Colonic mucosa (tissue), 4 donors: ENCODE data around the gene EPN1. TPM values are rescaled to one million over a fixed set of nuclear protein-coding genes. Genes with fewer than 3 reads are reported as not detected.

Experiments
- DNase-seq: peaks from one replicate; pipeline ENCODE4 v3.0.0-alpha.2; 2020
- H3K27ac ChIP-seq: fragments of 200-600 bp; one replicate; pipeline ENCODE4 v1.8.0; 2021
- H3K27me3 ChIP-seq: fragments of 200-600 bp; one replicate; pipeline ENCODE4 v1.8.0; 2021
- H3K36me3 ChIP-seq: fragments of 200-600 bp; one replicate; pipeline ENCODE4 v1.8.0; 2021
- H3K4me1 ChIP-seq: fragments of 200-600 bp; one replicate; pipeline ENCODE4 v1.8.0; 2021; ENCODE audit warnings: mild to moderate bottlenecking
- H3K4me3 ChIP-seq: fragments of 200-600 bp; one replicate; pipeline ENCODE4 v1.8.0; 2021
- H3K9ac ChIP-seq, 2 donors: one replicate each; pipeline ENCODE4 v1.7.0; 2013; ENCODE audit warnings: control low read depth in 2 of 2, low read depth in 2 of 2, low read length in 2 of 2
- H3K9me3 ChIP-seq: fragments of 200-600 bp; one replicate; pipeline ENCODE4 v1.8.0; 2021
- CTCF ChIP-seq: fragments of 200-600 bp; IDR thresholded peaks from one replicate; pipeline ENCODE4 v1.8.0; 2022; ENCODE audit warnings: antibody characterized with exemption, mild to moderate bottlenecking
- intact Hi-C: fragments of 100-400 bp; cut with DNase I; formaldehyde crosslinking; loops from one replicate; pipeline ENCODE4 v1.14.1; 2022
- total RNA-seq, 2 donors: library from RNA; stranded (reverse); fragmentation: NEBNext Ultra II Directional in 1 of 2; extraction: Animal tissue kit (Norgen Biotek cat#: 25700) in 1 of 2; gene quantifications; one replicate each; pipeline ENCODE4 v1.2.1, GENCODE V29; 2021
- donor health status: healthy.
- donor health status: DM: no; HTN: no; CAD: no.
- donor health status: DM: no; HTN: no; CAD: no.

EPN1 gene
- total RNA-seq, 2 donors from 2014 or later = 257 to 259 TPM

GRCh38 chr19:55643887-55644176 is 31.2 kb upstream of the EPN1 start:
- Histone ChIP-seq H3K9me3 (no peaks in the 10 kb centered on the region), H3K36me3 (no peaks in the 10 kb centered on the region), H3K4me1 (peaks cover 34% of the 10 kb centered on the region), H3K27ac (peak overlapping the region; percentile 76), H3K27me3 (no peaks in the 10 kb centered on the region), H3K9ac (peak overlapping the region; percentile 78 to 84), H3K4me3 (peak overlapping the region; percentile 81)
- intact Hi-C loops = no loop called here
- no peak for TF ChIP-seq CTCF
- DNase-seq = no peak

- no peak for DNase-seq
- no peaks in the 10 kb centered on the region for H3K36me3 ChIP-seq
- peak overlapping the region; percentile 81 for H3K4me3 ChIP-seq
- no peaks in the 10 kb centered on the region for H3K9me3 ChIP-seq
- H3K27ac ChIP-seq = peak overlapping the region; percentile 76
- intact Hi-C loops = no loop called here
- no peak for TF ChIP-seq CTCF
- H3K27me3 ChIP-seq = no peaks in the 10 kb centered on the region
- peak overlapping the region; percentile 78 to 84 for H3K9ac ChIP-seq
- peaks cover 34% of the 10 kb centered on the region for H3K4me1 ChIP-seq
Measured at GRCh38 chr19:55644191-55644833, 30.7 kb upstream of the EPN1 start.

GRCh38 chr19:55644842-55645511 is 30.0 kb upstream of the EPN1 start:
- Histone ChIP-seq H3K27ac (no peak overlapping the region), H3K4me1 (peaks cover 32% of the 10 kb centered on the region), H3K4me3 (no peak overlapping the region), H3K9ac (peak overlapping the region; percentile 78 to 84), H3K27me3 (no peaks in the 10 kb centered on the region), H3K9me3 (no peaks in the 10 kb centered on the region), H3K36me3 (no peaks in the 10 kb centered on the region)
- intact Hi-C loops = no loop called here
- no peak for TF ChIP-seq CTCF
- DNase-seq = no peak

- no peak overlapping the region for H3K27ac ChIP-seq
- H3K9me3 ChIP-seq = no peaks in the 10 kb centered on the region
- H3K27me3 ChIP-seq = no peaks in the 10 kb centered on the region
- H3K4me1 ChIP-seq = peaks cover 27% of the 10 kb centered on the region
- H3K36me3 ChIP-seq = no peaks in the 10 kb centered on the region
- DNase-seq = no peak
- TF ChIP-seq CTCF = no peak
- H3K9ac ChIP-seq = no peak overlapping the region
- intact Hi-C loops = no loop called here
- no peak overlapping the region for H3K4me3 ChIP-seq
Measured at GRCh38 chr19:55645512-55645881, 29.5 kb upstream of the EPN1 start.

- Histone ChIP-seq H3K27ac (peak overlapping the region; percentile 10), H3K9ac (peak overlapping the region; percentile 74 to 75), H3K27me3 (no peaks in the 10 kb centered on the region), H3K9me3 (no peaks in the 10 kb centered on the region), H3K36me3 (no peaks in the 10 kb centered on the region), H3K4me3 (peak overlapping the region; percentile 51), H3K4me1 (peaks cover 22% of the 10 kb centered on the region)
- no peak for TF ChIP-seq CTCF
- DNase-seq = no peak
- intact Hi-C loops = no loop called here
Measured at GRCh38 chr19:55646889-55647731, 27.9 kb upstream of the EPN1 start.
